ENCODE measurements around the gene PLEKHB1.
A peak's percentile ranks its signal among the peaks of the same experiment; 100 is the strongest.
"Not testable (repeated sequence)": the region's sequence is repeated elsewhere in the genome, so short reads cannot be mapped to it uniquely, and the experiment has no call there.

Gene PLEKHB1

GRCh38 chr11:73648571-73649046 lies 2.2 kb downstream of the PLEKHB1 start:
- DNase-seq = no peak

DNA sequence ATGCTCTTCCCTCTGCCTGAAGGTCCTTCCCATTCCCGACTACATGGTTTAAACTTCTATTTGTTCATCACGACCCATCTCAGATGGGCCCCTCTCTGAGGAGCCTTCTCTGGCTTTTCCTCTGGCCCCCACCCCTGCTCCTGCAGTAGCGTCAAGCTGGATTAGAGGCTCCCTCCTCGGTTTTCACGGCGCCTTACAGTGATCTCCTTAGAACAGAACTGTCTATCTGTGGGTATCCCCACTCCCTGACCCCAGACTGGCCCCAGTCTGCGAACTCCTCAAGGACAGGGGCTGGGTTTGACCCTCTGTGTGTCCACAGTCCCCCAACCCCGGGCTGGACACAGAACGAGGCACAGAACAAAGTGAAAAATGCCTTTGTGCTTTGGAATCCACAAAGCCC lies 2.8 kb downstream of the PLEKHB1 start:
- no peak for DNase-seq

GRCh38 chr11:73650400-73650799 lies 4.0 kb downstream of the PLEKHB1 start:
- no peak for DNase-seq

DNA sequence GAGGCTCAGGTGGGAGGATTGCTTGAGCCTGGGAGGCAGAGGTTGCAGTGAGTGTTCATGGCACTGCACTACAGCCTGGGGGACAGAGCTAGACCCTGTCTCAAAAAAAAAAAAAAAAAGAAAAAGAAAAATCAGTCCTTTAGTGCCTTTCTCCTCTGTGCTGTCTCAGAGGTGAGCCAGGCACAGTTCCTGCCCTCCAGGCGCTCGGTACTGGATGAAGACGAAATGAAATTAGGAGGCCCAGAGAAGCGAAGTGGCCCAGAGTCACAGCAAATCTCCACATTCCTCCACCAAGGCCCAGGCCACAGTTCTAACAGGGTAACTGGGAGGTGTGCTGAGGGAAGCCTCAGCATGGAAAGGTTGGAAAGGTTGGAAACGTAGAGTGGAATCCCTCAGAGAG lies 4.9 kb downstream of the PLEKHB1 start:
- no peak for DNase-seq

DNA sequence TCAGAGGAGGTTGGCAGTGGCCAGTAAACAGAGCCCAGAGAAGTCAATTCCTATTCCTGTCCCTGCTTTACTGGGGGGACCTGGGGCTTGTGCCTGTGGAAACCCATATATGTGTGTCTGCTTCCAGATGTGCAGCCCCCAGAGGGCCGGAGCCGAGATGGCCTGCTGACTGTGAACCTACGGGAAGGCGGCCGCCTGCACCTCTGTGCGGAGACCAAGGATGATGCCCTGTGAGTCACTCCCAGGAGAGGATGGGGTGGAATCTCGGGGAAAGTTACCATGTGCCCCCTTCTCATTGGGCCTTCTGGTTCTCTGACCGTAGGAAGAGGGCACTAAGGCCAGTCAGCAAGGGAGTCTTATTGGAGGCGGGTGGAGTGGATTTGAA lies 5.3 kb downstream of the PLEKHB1 start:
- DNase-seq = no peak

GRCh38 chr11:73652046-73652730 lies 5.8 kb downstream of the PLEKHB1 start:
- DNase-seq = no peak

- DNase-seq = no peak
Observed at GRCh38 chr11:73652856-73653559, 6.6 kb downstream of the PLEKHB1 start.

- DNase-seq = no peak
Observed at GRCh38 chr11:73653996-73654395, 7.6 kb downstream of the PLEKHB1 start.

GRCh38 chr11:73654482-73655021 lies 8.2 kb downstream of the PLEKHB1 start:
- no peak for DNase-seq

- no peak for DNase-seq
Observed at GRCh38 chr11:73655686-73656085, 9.3 kb downstream of the PLEKHB1 start.

- no peak for DNase-seq
Observed at GRCh38 chr11:73656985-73657384, 10.6 kb downstream of the PLEKHB1 start.

DNA sequence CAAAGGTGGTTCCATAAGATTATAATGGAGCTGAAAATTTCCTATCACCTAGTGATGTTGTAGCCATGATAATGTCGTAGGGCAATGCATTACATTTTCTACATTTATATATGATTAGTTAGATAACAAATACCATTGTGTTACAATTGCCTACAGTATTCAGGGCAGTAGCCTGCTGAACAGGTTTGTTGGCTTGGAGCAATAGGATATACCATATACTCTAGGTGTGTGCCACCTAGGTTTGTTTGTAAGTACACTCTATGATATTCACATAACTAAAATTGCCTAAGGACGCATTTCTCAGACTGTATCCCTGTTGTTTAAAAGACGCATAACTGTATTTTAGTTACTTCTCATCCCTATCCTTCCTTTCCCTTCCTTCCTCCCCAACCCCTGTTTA lies 13.6 kb downstream of the PLEKHB1 start:
- DNase-seq = no peak

DNA sequence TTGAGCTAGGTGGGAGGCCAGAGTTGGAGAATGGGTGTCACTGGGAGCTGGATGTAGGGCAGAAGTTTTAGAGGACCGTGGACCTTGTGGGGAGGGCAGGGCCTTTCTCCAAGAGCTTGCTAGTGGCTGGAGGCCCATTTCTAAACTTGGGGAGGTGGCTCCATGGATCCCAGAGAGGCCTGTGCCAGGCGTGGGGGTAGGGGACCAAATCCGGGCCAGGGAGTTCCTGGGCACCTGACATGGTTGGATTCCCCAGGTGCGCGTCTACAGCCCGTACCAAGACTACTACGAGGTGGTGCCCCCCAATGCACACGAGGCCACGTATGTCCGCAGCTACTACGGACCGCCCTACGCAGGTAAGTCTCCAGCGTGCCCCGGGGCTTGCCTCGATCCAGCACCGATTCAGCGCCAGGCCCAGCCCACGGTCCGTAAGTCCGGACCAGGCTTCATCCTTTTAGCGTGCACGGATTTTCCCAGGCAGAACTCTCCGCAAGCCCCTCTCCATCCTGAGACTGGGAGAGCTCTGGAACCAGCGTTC lies 14.2 kb downstream of the PLEKHB1 start:
- DNase-seq = no peak

GRCh38 chr11:73661035-73661628 lies 14.8 kb downstream of the PLEKHB1 start:
- peak; percentile 38 for DNase-seq

- no peak for DNase-seq
Observed at GRCh38 chr11:73662445-73663157, 16.2 kb downstream of the PLEKHB1 start.

GRCh38 chr11:73663604-73664495 lies 17.5 kb downstream of the PLEKHB1 start:
- no peak for DNase-seq

- no peak for DNase-seq
Observed at GRCh38 chr11:73664877-73665276, 18.5 kb downstream of the PLEKHB1 start.

DNA sequence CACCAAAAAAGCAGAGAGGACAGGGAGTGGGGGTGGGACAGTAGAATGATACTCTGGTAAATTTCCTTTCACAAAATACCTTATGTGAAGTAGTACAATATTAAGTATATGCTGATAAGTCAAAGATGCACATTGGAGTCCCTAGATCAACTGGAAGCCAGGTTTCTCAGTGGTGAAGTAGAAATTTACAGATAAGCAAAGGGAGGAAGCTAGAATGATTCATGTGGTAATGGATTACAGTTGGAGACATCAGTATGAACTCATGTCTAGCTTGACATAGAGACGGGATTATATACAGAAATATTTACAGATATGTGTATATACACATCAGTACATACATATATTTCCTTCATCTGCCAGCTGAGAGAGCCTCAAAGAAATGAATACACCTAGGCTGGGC lies 21.5 kb downstream of the PLEKHB1 start:
- DNase-seq = no peak

- DNase-seq = no peak
Observed at GRCh38 chr11:73670808-73671207, 24.4 kb downstream of the PLEKHB1 start.

DNA sequence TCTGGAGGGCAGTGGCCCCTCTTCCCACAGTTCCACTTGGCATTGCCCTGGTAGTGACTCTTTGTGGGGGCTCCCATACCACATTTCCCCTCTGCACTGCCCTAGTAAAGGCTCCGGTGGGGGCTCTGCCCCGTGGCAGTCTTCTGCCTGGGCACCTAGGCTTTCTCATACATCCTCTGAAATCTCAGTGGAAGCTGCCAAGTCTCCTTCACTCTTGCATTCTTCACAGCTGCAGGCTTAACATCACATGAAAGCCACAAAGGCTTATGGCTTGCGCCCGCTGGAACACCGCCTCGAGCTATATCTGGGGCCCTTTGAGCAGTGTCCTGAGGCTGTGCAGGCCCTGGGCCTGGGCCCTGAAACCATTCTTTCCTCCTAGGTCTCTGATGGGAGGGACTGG lies 25.3 kb downstream of the PLEKHB1 start:
- no peak for DNase-seq

- not testable (repeated sequence) for DNase-seq
Observed at GRCh38 chr11:73676552-73676951, 30.2 kb downstream of the PLEKHB1 start.

DNA sequence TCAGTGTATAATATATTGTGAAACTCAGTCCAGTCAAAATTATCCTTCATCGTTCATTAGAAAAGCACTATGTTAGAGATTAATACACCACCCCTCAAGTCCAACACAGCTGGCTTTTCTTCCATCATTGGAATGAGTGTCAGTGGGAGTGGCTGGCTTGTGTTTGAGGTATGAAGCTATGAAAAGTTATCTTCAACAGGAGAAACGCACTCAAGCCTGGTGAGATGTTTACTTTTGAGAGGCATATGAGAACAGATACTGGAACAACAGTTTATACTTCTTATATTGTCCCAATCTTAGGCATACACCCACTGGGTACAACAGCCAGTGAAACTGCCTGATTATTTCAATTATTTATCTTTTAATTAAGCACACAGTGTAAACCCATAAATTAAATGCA lies 34.3 kb downstream of the PLEKHB1 start:
- DNase-seq = no peak
